Common myeloid progenitor, CD34-positive (primary cell): Measurements from ENCODE around the gene MARCHF3.
"Not testable (repeated sequence)": the region's sequence is repeated elsewhere in the genome, so short reads cannot be mapped to it uniquely, and the experiment has no call there.

Experiments used
- CTCF ChIA-PET: fragments of 350-600 bp; sonication (Branson Sonifier 250); formaldehyde crosslinking; loops from one replicate; lab custom pipeline; 2021; ENCODE audit warnings: antibody characterized with exemption; lab: Charles Lee
- POLR2A ChIA-PET: fragments of 350-600 bp; sonication (Branson Sonifier 250); formaldehyde crosslinking; loops from one replicate; lab custom pipeline; 2021; ENCODE audit warnings: antibody characterized with exemption; lab: Charles Lee
- DNase-seq, 3 donors: peaks; one replicate each; pipeline versions ENCODE4 v3.0.0 to v3.0.0-alpha.2; 2013
- H3K27ac ChIP-seq, 2 experiments: 1 replicate in 1 of 2; 2 replicates in 1 of 2; pipeline ENCODE4 v1.7.0; 2013; ENCODE audit warnings: inconsistent platforms in 2 of 2, low read length in 2 of 2, mild to moderate bottlenecking in 2 of 2, low read depth in 1 of 2, moderate library complexity in 1 of 2; ENCODE audit not compliant: severe bottlenecking in 2 of 2, insufficient read depth in 1 of 2, poor library complexity in 1 of 2
- H3K27me3 ChIP-seq, 5 experiments: replicated peaks in 2 of 5; 1 replicate in 3 of 5; 2 replicates in 2 of 5; pipeline versions ENCODE4 v1.6.1 to v1.7.0; 2013; ENCODE audit warnings: low read length in 4 of 5, mild to moderate bottlenecking in 2 of 5, moderate library complexity in 2 of 5, inconsistent platforms in 1 of 5; ENCODE audit not compliant: insufficient read depth in 5 of 5, control insufficient read depth in 4 of 5
- H3K36me3 ChIP-seq, 4 experiments: 1 replicate in 2 of 4; 2 replicates in 2 of 4; pipeline versions ENCODE4 v1.6.1 to v1.7.0; 2013; ENCODE audit warnings: low read length in 3 of 4, control low read depth in 1 of 4, mild to moderate bottlenecking in 1 of 4; ENCODE audit not compliant: control insufficient read depth in 4 of 4, insufficient read depth in 4 of 4
- H3K4me1 ChIP-seq, 4 experiments: 1 replicate in 3 of 4; 2 replicates in 1 of 4; pipeline versions ENCODE4 v1.6.1 to v1.7.1; 2013; ENCODE audit warnings: low read length in 3 of 4, mild to moderate bottlenecking in 3 of 4, control low read depth in 1 of 4, inconsistent platforms in 1 of 4, moderate library complexity in 1 of 4; ENCODE audit not compliant: control insufficient read depth in 4 of 4, insufficient read depth in 4 of 4; ENCODE audit errors: control extremely low read depth in 1 of 4
- H3K4me3 ChIP-seq, 7 experiments: 1 replicate in 4 of 7; 2 replicates in 3 of 7; pipeline versions ENCODE4 v1.5.1 to v1.7.0; 2013; ENCODE audit warnings: mild to moderate bottlenecking in 7 of 7, low read length in 6 of 7, moderate library complexity in 6 of 7, inconsistent platforms in 2 of 7, low read depth in 2 of 7, control low read depth in 1 of 7; ENCODE audit not compliant: insufficient read depth in 4 of 7, control insufficient read depth in 1 of 7; ENCODE audit errors: extremely low read depth in 1 of 7
- H3K9me3 ChIP-seq, 5 experiments: 1 replicate in 4 of 5; 2 replicates in 1 of 5; pipeline versions ENCODE4 v1.6.1 to v1.7.1; 2013; ENCODE audit warnings: low read length in 4 of 5, mild to moderate bottlenecking in 2 of 5, inconsistent platforms in 1 of 5, low read depth in 1 of 5, moderate library complexity in 1 of 5; ENCODE audit not compliant: control insufficient read depth in 4 of 5, insufficient read depth in 2 of 5; ENCODE audit errors: control extremely low read depth in 1 of 5
- WGBS: methylation state at CpG from one replicate; pipeline ENCODE4 v1.1.5; 2013; ENCODE audit not compliant: insufficient coverage; 5-methylcytosine and 5-hydroxymethylcytosine counted together

MARCHF3 gene

GRCh38 chr5:126899476-126899875 lies 130.9 kb downstream of the MARCHF3 start:
- no peaks in the 10 kb centered on the region for H3K27me3 ChIP-seq

GRCh38 chr5:126897851-126898630 lies 132.3 kb downstream of the MARCHF3 start:
- ChIA-PET POLR2A (no interaction called here), CTCF (interaction anchor here (1.8 kb wide), 1 partner anchor 29 kb away, joined by 3 read pairs; no protein-coding TSS in a partner anchor)
- no peaks in the 10 kb centered on the region for H3K4me1 ChIP-seq
- WGBS, result 100% methylated on average over 1 of the region's 5 CpGs
- H3K27ac ChIP-seq, result no peak overlapping the region
- H3K4me3 ChIP-seq, result no peak overlapping the region
- no peaks in the 10 kb centered on the region for H3K27me3 ChIP-seq
- H3K9me3 ChIP-seq, result peaks cover 0 to 2% (median 0%) of the 10 kb centered on the region in 5 experiments
- H3K36me3 ChIP-seq, result peaks cover 0 to 2% (median 0%) of the 10 kb centered on the region in 4 experiments
- DNase-seq, result no peak

More at GRCh38 chr5:126899476-126899875, 130.9 kb downstream of the MARCHF3 start:
- CTCF ChIA-PET, result interaction anchor here (0.9 kb wide), 1 partner anchor 27 kb away, joined by 3 read pairs; no protein-coding TSS in a partner anchor
- H3K27ac ChIP-seq, result no peak overlapping the region
- H3K36me3 ChIP-seq, result peaks cover 0 to 2% (median 0%) of the 10 kb centered on the region in 4 experiments
- H3K4me3 ChIP-seq, result no peak overlapping the region
- H3K9me3 ChIP-seq, result peaks cover 0 to 2% (median 0%) of the 10 kb centered on the region in 5 experiments
- DNase-seq, result no peak
- POLR2A ChIA-PET, result no interaction called here
- no peaks in the 10 kb centered on the region for H3K4me1 ChIP-seq

- ChIA-PET POLR2A (no interaction called here), CTCF (interaction anchor here (0.7 kb wide), 1 partner anchor 25 kb away, joined by 3 read pairs; no protein-coding TSS in a partner anchor)
- Histone ChIP-seq H3K9me3 (peaks cover 0 to 2% (median 0%) of the 10 kb centered on the region in 5 experiments), H3K36me3 (peaks cover 0 to 2% (median 0%) of the 10 kb centered on the region in 4 experiments), H3K27me3 (no peaks in the 10 kb centered on the region), H3K27ac (no peak overlapping the region), H3K4me1 (no peaks in the 10 kb centered on the region), H3K4me3 (no peak overlapping the region)
- WGBS, result 94% methylated on average over 8 of the region's 9 CpGs
- no peak for DNase-seq
Observed at GRCh38 chr5:126896170-126896702, 134.1 kb downstream of the MARCHF3 start.

- DNase-seq, H3K27ac ChIP-seq, H3K4me3 ChIP-seq, CTCF ChIA-PET, H3K36me3 ChIP-seq, H3K4me1 ChIP-seq, H3K27me3 ChIP-seq, H3K9me3 ChIP-seq, POLR2A ChIA-PET: not testable (repeated sequence)
- WGBS, result 97% methylated on average over 13 of the region's 14 CpGs
Observed at GRCh38 chr5:126895712-126896111, 134.6 kb downstream of the MARCHF3 start.

GRCh38 chr5:126890414-126890813 lies 139.9 kb downstream of the MARCHF3 start:
- POLR2A ChIA-PET, H3K9me3 ChIP-seq, H3K27ac ChIP-seq, DNase-seq, H3K4me3 ChIP-seq, H3K4me1 ChIP-seq, H3K27me3 ChIP-seq, CTCF ChIA-PET, H3K36me3 ChIP-seq: not testable (repeated sequence)
- WGBS, result no CpG with 5 or more reads among the region's 2 CpGs

GRCh38 chr5:126888175-126888574 lies 142.2 kb downstream of the MARCHF3 start:
- POLR2A ChIA-PET, result no interaction called here

GRCh38 chr5:126884269-126884819 lies 146.0 kb downstream of the MARCHF3 start:
- peak; percentile 42 to 84 (median 72) for DNase-seq
- Histone ChIP-seq H3K27ac (no peak overlapping the region), H3K4me1 (no peaks in the 10 kb centered on the region), H3K9me3 (no peaks in the 10 kb centered on the region), H3K4me3 (no peak overlapping the region), H3K27me3 (no peaks in the 10 kb centered on the region), H3K36me3 (peaks cover 0 to 2% (median 0%) of the 10 kb centered on the region in 4 experiments)
- WGBS, result 51% methylated on average over 3 of the region's 5 CpGs
- ChIA-PET CTCF (no interaction called here), POLR2A (no interaction called here)

More at GRCh38 chr5:126888175-126888574, 142.2 kb downstream of the MARCHF3 start:
- CTCF ChIA-PET, result no interaction called here
- Histone ChIP-seq H3K27ac (no peak overlapping the region), H3K4me1 (no peaks in the 10 kb centered on the region), H3K4me3 (no peak overlapping the region), H3K27me3 (no peaks in the 10 kb centered on the region), H3K36me3 (no peaks in the 10 kb centered on the region), H3K9me3 (no peaks in the 10 kb centered on the region)
- WGBS, result 100% methylated on average over 1 of the region's 1 CpG
- DNase-seq, result no peak
